Activated T-cell treated with anti-CD3 and anti-CD28 coated beads for 1 hour (primary cell): ENCODE measurements around the gene DEF6.
A peak's percentile ranks its signal among the peaks of the same experiment; 100 is the strongest.
"Not testable (repeated sequence)": the region's sequence is repeated elsewhere in the genome, so short reads cannot be mapped to it uniquely, and the experiment has no call there.

Source experiments
- DNase-seq: peaks from one replicate; pipeline ENCODE4 v3.0.0-alpha.2; 2020; ENCODE audit warnings: low read depth

Gene DEF6

GRCh38 chr6:35310265-35310831 is 12.7 kb downstream of the DEF6 start:
- DNase-seq, result no peak

GRCh38 chr6:35311390-35312075 is 13.9 kb downstream of the DEF6 start:
- peak; percentile 38 for DNase-seq

- DNase-seq, result no peak
Observed at GRCh38 chr6:35312076-35312800, 14.6 kb downstream of the DEF6 start.

- no peak for DNase-seq
Observed at GRCh38 chr6:35312807-35313206, 15.2 kb downstream of the DEF6 start.

GRCh38 chr6:35317483-35318195 is 20.0 kb downstream of the DEF6 start:
- no peak for DNase-seq

- DNase-seq, result no peak
Observed at GRCh38 chr6:35318196-35319171, 20.9 kb downstream of the DEF6 start.

- DNase-seq, result no peak
Observed at GRCh38 chr6:35319346-35320030, 21.9 kb downstream of the DEF6 start.

GRCh38 chr6:35320031-35320410 is 22.4 kb downstream of the DEF6 start:
- DNase-seq, result no peak

- DNase-seq, result no peak
Observed at GRCh38 chr6:35321091-35321490, 23.5 kb downstream of the DEF6 start.

GRCh38 chr6:35327349-35328027 is 29.9 kb downstream of the DEF6 start:
- DNase-seq, result peak; percentile 66

- DNase-seq, result no peak
Observed at GRCh38 chr6:35328108-35328723, 30.6 kb downstream of the DEF6 start.

GRCh38 chr6:35328965-35329364 is 31.3 kb downstream of the DEF6 start:
- DNase-seq, result not testable (repeated sequence)

GRCh38 chr6:35330541-35331119 is 33.0 kb downstream of the DEF6 start:
- DNase-seq, result no peak

- peak; percentile 49 for DNase-seq
Observed at GRCh38 chr6:35332074-35332887, 34.7 kb downstream of the DEF6 start.

- DNase-seq, result no peak
Observed at GRCh38 chr6:35341557-35341956, 43.9 kb downstream of the DEF6 start.

GRCh38 chr6:35342258-35343091 is 44.9 kb downstream of the DEF6 start, which contains the start of gene PPARD:
Gene PPARD (plus strand): TSS chr6:35342558. CDS start chr6:35411088, 68,530 bp downstream.
- peak; percentile 97 for DNase-seq

- no peak for DNase-seq
Observed at GRCh38 chr6:35343092-35343834, 45.6 kb downstream of the DEF6 start.
